HCT116 (cell line): ENCODE results near the gene ETNK2. TPM values are rescaled to one million over a fixed set of nuclear protein-coding genes. Genes with fewer than 3 reads are reported as not detected.

Experiments used
- ATAC-seq: fragments of 200-7000 bp; cut with Tn5 transposase; 2 replicates; pipeline ENCODE4 v1.9.1; 2020; ENCODE audit warnings: mild to moderate bottlenecking, moderate library complexity
- BruUV-seq: library from RNA; stranded (reverse); fragments of 400-500 nt; replicated peaks from 2 replicates; lab custom pipeline; 2021; lab: Mats Ljungman, UMichigan
- CTCF ChIA-PET: fragments of 300-600 bp; sonication (Branson Sonifier 250); formaldehyde crosslinking; loops from one replicate; lab custom pipeline; 2021; ENCODE audit warnings: antibody characterized with exemption; lab: Charles Lee
- POLR2A ChIA-PET: fragments of 300-600, 350-600 bp; sonication (Branson Sonifier 250); formaldehyde crosslinking; loops from one replicate; lab custom pipeline; 2021; ENCODE audit warnings: antibody characterized with exemption; lab: Charles Lee
- RAD21 ChIA-PET, 2 experiments: fragments of 300-600 bp; sonication (Branson Sonifier 250); formaldehyde crosslinking; loops; one replicate each; lab custom pipeline; 2023; ENCODE audit warnings: low total read pairs in 2 of 2; ENCODE audit not compliant: uncharacterized antibody in 2 of 2, unreplicated experiment in 2 of 2, low non-redundant PET in 1 of 2; lab: Charles Lee
- DNase-seq: peaks from one replicate; pipeline ENCODE4 v3.0.0-alpha.2; 2010; ENCODE audit warnings: low read depth, low spot score
- H2AFZ ChIP-seq: fragments of 200-600 bp; shearing (Covaris generic), sonication (generic); 2 replicates; pipeline ENCODE4 v1.6.1; 2017; ENCODE audit warnings: low read depth, mixed run types, mixed read lengths, antibody characterized with exemption, low read length; ENCODE audit not compliant: poor library complexity, severe bottlenecking
- H3K27ac ChIP-seq: 2 replicates; pipeline ENCODE4 v1.5.1; 2012; ENCODE audit warnings: low read depth, low read length
- H3K27me3 ChIP-seq: fragments of 200-600 bp; sonication (generic); 2 replicates; pipeline ENCODE4 v1.6.1; 2016; ENCODE audit warnings: mixed run types, low read length, mixed read lengths; ENCODE audit not compliant: insufficient read depth
- H3K36me3 ChIP-seq, 2 experiments: fragments of 200-500 bp in 1 of 2; fragments of 200-600 bp in 1 of 2; sonication (Bioruptor generic) in 1 of 2; sonication (generic) in 1 of 2; 2 replicates each; pipeline versions ENCODE4 v1.5.1 to v1.6.1; 2014 to 2016; ENCODE audit warnings: low read length in 2 of 2, inconsistent platforms in 1 of 2, mixed read lengths in 1 of 2, mixed run types in 1 of 2; ENCODE audit not compliant: insufficient read depth in 2 of 2, control insufficient read depth in 1 of 2
- H3K4me1 ChIP-seq, 2 experiments: fragments of 200-600 bp in 1 of 2; sonication (generic) in 1 of 2; 2 replicates each; pipeline versions ENCODE4 v1.5.1 to v1.6.1; 2012 to 2017; ENCODE audit warnings: low read length in 2 of 2, inconsistent platforms in 1 of 2, mild to moderate bottlenecking in 1 of 2, mixed read lengths in 1 of 2, mixed run types in 1 of 2, moderate library complexity in 1 of 2; ENCODE audit not compliant: insufficient read depth in 2 of 2, control insufficient read depth in 1 of 2
- H3K4me2 ChIP-seq: fragments of 200-600 bp; sonication (generic); 2 replicates; pipeline ENCODE4 v1.6.1; 2017; ENCODE audit warnings: mixed run types, low read length, mixed read lengths
- H3K4me3 ChIP-seq, 2 experiments: fragments of 200-600 bp in 1 of 2; sonication (generic) in 1 of 2; replicated peaks in 1 of 2; 2 replicates each; pipeline ENCODE4 v1.5.1; 2011 to 2016; ENCODE audit warnings: low read length in 2 of 2, control low read depth in 1 of 2, low read depth in 1 of 2, mild to moderate bottlenecking in 1 of 2, mixed read lengths in 1 of 2, mixed run types in 1 of 2
- H3K79me2 ChIP-seq: fragments of 200-600 bp; sonication (generic); 2 replicates; pipeline ENCODE4 v1.6.1; 2017; ENCODE audit warnings: mild to moderate bottlenecking, mixed run types, low read length, moderate library complexity, mixed read lengths; ENCODE audit not compliant: insufficient read depth
- H3K9ac ChIP-seq: fragments of 200-600 bp; sonication (generic); 2 replicates; pipeline ENCODE4 v1.6.1; 2016; ENCODE audit warnings: low read length, mixed read lengths
- H3K9me2 ChIP-seq: fragments of 200-600 bp; sonication (generic), shearing (Covaris generic); 2 replicates; pipeline ENCODE4 v1.6.1; 2017; ENCODE audit warnings: mixed run types, mild to moderate bottlenecking, moderate library complexity; ENCODE audit not compliant: insufficient read depth
- H3K9me3 ChIP-seq, 2 experiments: fragments of 200-500 bp in 1 of 2; fragments of 200-600 bp in 1 of 2; sonication (Bioruptor generic) in 1 of 2; sonication (generic) in 1 of 2; 2 replicates each; pipeline ENCODE4 v1.6.1; 2014 to 2017; ENCODE audit warnings: low read length in 2 of 2, mixed read lengths in 2 of 2, inconsistent platforms in 1 of 2, low read depth in 1 of 2, mild to moderate bottlenecking in 1 of 2, mixed run types in 1 of 2, moderate library complexity in 1 of 2; ENCODE audit not compliant: control insufficient read depth in 1 of 2, insufficient read depth in 1 of 2
- H4K20me1 ChIP-seq: fragments of 200-600 bp; sonication (generic), shearing (Covaris generic); 2 replicates; pipeline ENCODE4 v1.6.1; 2017; ENCODE audit warnings: mixed run types, mild to moderate bottlenecking, moderate library complexity; ENCODE audit not compliant: insufficient read depth
- ATF3 ChIP-seq: IDR thresholded peaks from 2 replicates; pipeline ENCODE4 v1.6.1; 2012
- CEBPB ChIP-seq: IDR thresholded peaks from 2 replicates; pipeline ENCODE4 v1.6.1; 2012; ENCODE audit warnings: low read depth
- EGR1 ChIP-seq: IDR thresholded peaks from 2 replicates; pipeline ENCODE4 v1.6.1; 2012; ENCODE audit warnings: low read depth
- POLR2A ChIP-seq: IDR thresholded peaks from 2 replicates; pipeline ENCODE4 v1.7.0; 2011; ENCODE audit warnings: borderline replicate concordance; ENCODE audit not compliant: insufficient read depth, insufficient read length; ENCODE audit errors: extremely low read depth
- REST ChIP-seq: IDR thresholded peaks from 2 replicates; pipeline ENCODE4 v1.6.1; 2012; ENCODE audit warnings: low read depth
- SRF ChIP-seq: IDR thresholded peaks from 2 replicates; pipeline ENCODE4 v1.6.1; 2012; ENCODE audit warnings: low read depth
- TCF7L2 ChIP-seq: IDR thresholded peaks from 2 replicates; pipeline ENCODE4 v1.7.0; 2011; ENCODE audit warnings: borderline replicate concordance, inconsistent platforms; ENCODE audit not compliant: insufficient read depth, insufficient read length; ENCODE audit errors: extremely low read depth
- YY1 ChIP-seq: IDR thresholded peaks from 2 replicates; pipeline ENCODE4 v1.6.1; 2011; ENCODE audit warnings: low read length, low read depth, moderate library complexity, mild to moderate bottlenecking; ENCODE audit not compliant: insufficient replicate concordance; ENCODE audit errors: extremely low read depth
- ZBTB33 ChIP-seq: IDR thresholded peaks from 2 replicates; pipeline ENCODE4 v1.6.1; 2011; ENCODE audit warnings: mild to moderate bottlenecking, low read length, moderate library complexity; ENCODE audit not compliant: insufficient replicate concordance; ENCODE audit errors: extremely low read depth
- intact Hi-C: fragments of 100-400 bp; cut with micrococcal nuclease; formaldehyde crosslinking; loops from 2 replicates; pipeline ENCODE4 v1.10.0; 2022
- total RNA-seq: library from RNA; stranded (reverse); gene quantifications from one replicate; pipeline ENCODE4 v1.2.1, GENCODE V29; 2021; ENCODE audit not compliant: unreplicated experiment

The ETNK2 gene
- total RNA-seq, 1 experiment from 2014 or later = 16.1 TPM

- H3K36me3 ChIP-seq = no peaks in the 10 kb centered on the region
- no peak overlapping the region for H2AFZ ChIP-seq
- no peaks in the 10 kb centered on the region for H3K9me3 ChIP-seq
- BruUV-seq = no TSS peak
- DNase-seq (no peak), ATAC-seq (no peak)
- H3K27ac ChIP-seq = no peak overlapping the region
- H4K20me1 ChIP-seq = no peaks in the 10 kb centered on the region
- H3K4me1 ChIP-seq = peaks cover 0 to 25% of the 10 kb centered on the region in 2 experiments; a peak in 2 of 4 replicates
- ChIA-PET POLR2A (no interaction called here), CTCF (interaction anchor here (1.4 kb wide), 1 partner anchor 20 kb away, joined by 4 read pairs; no protein-coding TSS in a partner anchor), RAD21 (no interaction called here)
- H3K4me3 ChIP-seq = no peak overlapping the region
- H3K27me3 ChIP-seq = no peaks in the 10 kb centered on the region
- no peak overlapping the region for H3K4me2 ChIP-seq
- no peaks in the 10 kb centered on the region for H3K79me2 ChIP-seq
- no peak overlapping the region for H3K9ac ChIP-seq
- intact Hi-C loops = no loop called here
- no peaks in the 10 kb centered on the region for H3K9me2 ChIP-seq
- TF ChIP-seq ZBTB33 (no peak), CEBPB (no peak), ATF3 (no peak), EGR1 (no peak), TCF7L2 (no peak), REST (no peak), YY1 (no peak), POLR2A (no peak), SRF (no peak)
Observed at GRCh38 chr1:204192046-204192445, 40.2 kb upstream of the ETNK2 start.
